HAP-1 (cell line): ENCODE data around the gene DUSP12.

ENCODE experiments used
- DNase-seq, 2 experiments: peaks; one replicate each; pipeline ENCODE4 v3.0.0-alpha.2; 2016 to 2020; ENCODE audit warnings: low spot score in 2 of 2
- H3K27me3 ChIP-seq: fragments of 250-450 bp; sonication (Bioruptor Pico); 2 replicates; pipeline ENCODE4 v1.5.1; 2020; ENCODE audit warnings: low read depth, mild to moderate bottlenecking, moderate library complexity
- H3K36me3 ChIP-seq: fragments of 250-450 bp; sonication (Bioruptor Pico); replicated peaks from 2 replicates; pipeline ENCODE4 v1.5.1; 2020; ENCODE audit warnings: mild to moderate bottlenecking
- H3K4me1 ChIP-seq: fragments of 250-450 bp; sonication (Bioruptor Pico); 2 replicates; pipeline ENCODE4 v1.5.1; 2020; ENCODE audit warnings: mild to moderate bottlenecking
- H3K4me3 ChIP-seq: fragments of 250-450 bp; sonication (Bioruptor Pico); 2 replicates; pipeline ENCODE4 v1.5.1; 2020; ENCODE audit warnings: mild to moderate bottlenecking, moderate library complexity
- H3K9me3 ChIP-seq: fragments of 250-450 bp; sonication (Bioruptor Pico); 2 replicates; pipeline ENCODE4 v1.5.1; 2020; ENCODE audit warnings: mild to moderate bottlenecking, moderate library complexity
- in situ Hi-C: fragments of 300-500 bp; cut with MboI; formaldehyde crosslinking; loops from 3 replicates; pipeline ENCODE4 v1.14.3; 2020; ENCODE audit warnings: low sequenced_read_pairs, inconsistent platforms, mixed read lengths

The DUSP12 gene

GRCh38 chr1:161749509-161750407 lies at the start of gene DUSP12:
TSS of gene DUSP12 (plus strand) at chr1:161749786. CDS start at chr1:161749802, 16 bp downstream.
- H3K27me3 ChIP-seq = no peaks in the 10 kb centered on the region; the same call in 1 of the 2 replicates
- H3K4me1 ChIP-seq = peaks cover 9% of the 10 kb centered on the region
- H3K4me3 ChIP-seq = peak within 1 kb of the TSS; percentile 94
- in situ Hi-C loops = loop anchor here (10.0 to 25.0 kb wide), 2 partner anchors 265 to 562 kb away; partner anchors contain the start of genes ADAMTS4 and B4GALT3
- peak; percentile 88 to 97 for DNase-seq
- peaks cover 41% of the 10 kb centered on the region for H3K36me3 ChIP-seq
- H3K9me3 ChIP-seq = no peaks in the 10 kb centered on the region

- Histone ChIP-seq H3K4me1 (peaks cover 3% of the 10 kb centered on the region), H3K27me3 (no peaks in the 10 kb centered on the region), H3K36me3 (no peaks in the 10 kb centered on the region), H3K9me3 (no peaks in the 10 kb centered on the region), H3K4me3 (no peak overlapping the region)
- in situ Hi-C loops = no loop called here
- peak; percentile 52 to 53 for DNase-seq
Observed at GRCh38 chr1:161702250-161702649, 47.3 kb upstream of the DUSP12 start.

GRCh38 chr1:161705537-161705936 lies 44.0 kb upstream of the DUSP12 start:
- H3K9me3 ChIP-seq = no peaks in the 10 kb centered on the region
- H3K4me3 ChIP-seq = no peak overlapping the region
- in situ Hi-C loops = no loop called here
- H3K27me3 ChIP-seq = no peaks in the 10 kb centered on the region
- no peak for DNase-seq
- no peaks in the 10 kb centered on the region for H3K36me3 ChIP-seq
- H3K4me1 ChIP-seq = peaks cover 3% of the 10 kb centered on the region

- peaks cover 3% of the 10 kb centered on the region for H3K4me1 ChIP-seq
- in situ Hi-C loops = no loop called here
- no peaks in the 10 kb centered on the region for H3K27me3 ChIP-seq
- no peak for DNase-seq
- H3K9me3 ChIP-seq = no peaks in the 10 kb centered on the region
- no peaks in the 10 kb centered on the region for H3K36me3 ChIP-seq
- no peak overlapping the region for H3K4me3 ChIP-seq
Observed at GRCh38 chr1:161706113-161706481, 43.5 kb upstream of the DUSP12 start.

- Histone ChIP-seq H3K4me1 (peaks cover 3% of the 10 kb centered on the region), H3K27me3 (no peaks in the 10 kb centered on the region), H3K36me3 (no peaks in the 10 kb centered on the region), H3K4me3 (no peak within 1 kb of the TSS), H3K9me3 (no peaks in the 10 kb centered on the region)
- in situ Hi-C loops = no loop called here
- DNase-seq = no peak
Observed at GRCh38 chr1:161706482-161707347, 42.9 kb upstream of the DUSP12 start, which contains the start of gene FCRLA. TSS of gene FCRLA (plus strand) at chr1:161707229. CDS start at chr1:161707265, 36 bp downstream.

GRCh38 chr1:161707503-161707902 lies 42.1 kb upstream of the DUSP12 start:
- Histone ChIP-seq H3K27me3 (no peaks in the 10 kb centered on the region), H3K36me3 (no peaks in the 10 kb centered on the region), H3K4me3 (no peak overlapping the region), H3K9me3 (no peaks in the 10 kb centered on the region), H3K4me1 (peaks cover 3% of the 10 kb centered on the region)
- DNase-seq = no peak
- in situ Hi-C loops = no loop called here

GRCh38 chr1:161709373-161709772 lies 40.2 kb upstream of the DUSP12 start:
- Histone ChIP-seq H3K36me3 (no peaks in the 10 kb centered on the region), H3K27me3 (no peaks in the 10 kb centered on the region), H3K4me3 (no peak overlapping the region), H3K4me1 (no peaks in the 10 kb centered on the region), H3K9me3 (no peaks in the 10 kb centered on the region)
- no peak for DNase-seq
- in situ Hi-C loops = no loop called here

GRCh38 chr1:161710560-161710959 lies 39.0 kb upstream of the DUSP12 start:
- Histone ChIP-seq H3K9me3 (no peaks in the 10 kb centered on the region), H3K4me1 (no peaks in the 10 kb centered on the region), H3K27me3 (no peaks in the 10 kb centered on the region), H3K4me3 (no peak overlapping the region), H3K36me3 (no peaks in the 10 kb centered on the region)
- in situ Hi-C loops = no loop called here
- no peak for DNase-seq

GRCh38 chr1:161718559-161719324 lies 30.8 kb upstream of the DUSP12 start:
- no peak for DNase-seq
- Histone ChIP-seq H3K27me3 (no peaks in the 10 kb centered on the region), H3K4me3 (no peak overlapping the region), H3K4me1 (no peaks in the 10 kb centered on the region), H3K9me3 (no peaks in the 10 kb centered on the region), H3K36me3 (no peaks in the 10 kb centered on the region)
- in situ Hi-C loops = no loop called here

GRCh38 chr1:161719325-161719611 lies 30.3 kb upstream of the DUSP12 start:
- no peaks in the 10 kb centered on the region for H3K9me3 ChIP-seq
- H3K36me3 ChIP-seq = no peaks in the 10 kb centered on the region
- H3K4me1 ChIP-seq = no peaks in the 10 kb centered on the region
- H3K4me3 ChIP-seq = no peak overlapping the region
- in situ Hi-C loops = no loop called here
- no peaks in the 10 kb centered on the region for H3K27me3 ChIP-seq
- no peak for DNase-seq

- no peak overlapping the region for H3K4me3 ChIP-seq
- H3K9me3 ChIP-seq = no peaks in the 10 kb centered on the region
- no peaks in the 10 kb centered on the region for H3K36me3 ChIP-seq
- H3K27me3 ChIP-seq = no peaks in the 10 kb centered on the region
- no peak for DNase-seq
- in situ Hi-C loops = no loop called here
- no peaks in the 10 kb centered on the region for H3K4me1 ChIP-seq
Observed at GRCh38 chr1:161720422-161720821, 29.2 kb upstream of the DUSP12 start.

- in situ Hi-C loops = no loop called here
- Histone ChIP-seq H3K4me3 (no peak within 1 kb of the TSS), H3K9me3 (no peaks in the 10 kb centered on the region), H3K27me3 (no peaks in the 10 kb centered on the region), H3K36me3 (no peaks in the 10 kb centered on the region), H3K4me1 (peaks cover 4% of the 10 kb centered on the region; the same call in 1 of the 2 replicates)
- no peak for DNase-seq
Observed at GRCh38 chr1:161720956-161721737, 28.4 kb upstream of the DUSP12 start, which contains the start of gene FCRLB. TSS of gene FCRLB (plus strand) at chr1:161721544. CDS start at chr1:161722673, 1,129 bp downstream.
